ENCODE results near the gene XYLT1. TPM values are rescaled to one million over a fixed set of nuclear protein-coding genes. Genes with fewer than 3 reads are reported as not detected.

Gene XYLT1
- 10 to 100 TPM; 20.0 to 43.0 (median 27.4) TPM for total RNA-seq

- ATAC-seq (ENCODE audit: low FRiP score) (peak; percentile 92), DNase-seq (ENCODE audit: low spot score) (peak; percentile 46)
- TF ChIP-seq CTCF (IDR thresholded peaks at IDR 0.05): no peak
Observed at GRCh38 chr16:17470908-17471718, at the start of gene XYLT1. Gene XYLT1, minus strand, starts transcription at chr16:17470960. Its CDS starts 164 bp downstream, at chr16:17470796.

GRCh38 chr16:17520111-17520510 lies 49.4 kb upstream of the XYLT1 start:
- no peak for TF ChIP-seq CTCF (IDR thresholded peaks at IDR 0.05)

GRCh38 chr16:17519101-17519955 lies 48.6 kb upstream of the XYLT1 start:
- no peak for ATAC-seq (ENCODE audit: low FRiP score)
- no peak for TF ChIP-seq CTCF (IDR thresholded peaks at IDR 0.05)
- DNase-seq (ENCODE audit: low spot score): no peak

More at GRCh38 chr16:17520111-17520510, 49.4 kb upstream of the XYLT1 start:
- ATAC-seq (ENCODE audit: low FRiP score) (no peak), DNase-seq (ENCODE audit: low spot score) (no peak)

GRCh38 chr16:17518441-17518840 lies 47.7 kb upstream of the XYLT1 start:
- DNase-seq (ENCODE audit: low spot score) (no peak), ATAC-seq (ENCODE audit: low FRiP score) (no peak)
- TF ChIP-seq CTCF (IDR thresholded peaks at IDR 0.05): no peak

- ATAC-seq (ENCODE audit: low FRiP score) (no peak), DNase-seq (ENCODE audit: low spot score) (no peak)
- no peak for TF ChIP-seq CTCF (IDR thresholded peaks at IDR 0.05)
Observed at GRCh38 chr16:17515421-17516210, 44.9 kb upstream of the XYLT1 start.

- ATAC-seq (ENCODE audit: low FRiP score) (no peak), DNase-seq (ENCODE audit: low spot score) (no peak)
- no peak for TF ChIP-seq CTCF (IDR thresholded peaks at IDR 0.05)
Observed at GRCh38 chr16:17512636-17513220, 42.0 kb upstream of the XYLT1 start.
